ENCODE measurements around the gene SLC5A10. TPM values are rescaled to one million over a fixed set of nuclear protein-coding genes. Genes with fewer than 3 reads are reported as not detected.

The SLC5A10 gene
- total RNA-seq, 1 donor, result not detected

Small RNA genes lying within 50 kb of the gene (small RNA-seq; reads per million reads assigned to genes)
- gene AC090286.3 (not detected), gene RF00324 (not detected)

Other genes with a start within 250 kb of the SLC5A10 start
- gene FBXW10, start 208.1 kb upstream of the SLC5A10 start, total RNA-seq, result under 0.01 and 0.32 TPM in 2 replicates
- 45.1 and 92.8 TPM in 2 replicates for gene TVP23B, start 171.0 kb upstream of the SLC5A10 start, total RNA-seq
- gene PRPSAP2, start 94.0 kb upstream of the SLC5A10 start, total RNA-seq, result 37.7 and 51.4 TPM in 2 replicates
- gene FAM83G, start 52.6 kb downstream of the SLC5A10 start, total RNA-seq, result 12.1 and 14.5 TPM in 2 replicates
- under 0.01 TPM in 1 of 2 replicates, not detected in the other for gene GRAP, start 94.8 kb downstream of the SLC5A10 start, total RNA-seq
- 0.43 TPM in 1 of 2 replicates, not detected in the other for gene GRAPL, start 175.4 kb downstream of the SLC5A10 start, total RNA-seq

Measured in fibroblast of villous mesenchyme (primary cell).